GM19239 (cell line): ENCODE data around the gene AXL.

ENCODE experiments used
- DNase-seq: peaks from one replicate; pipeline ENCODE4 v3.0.0; 2011; ENCODE audit warnings: low spot score; ENCODE audit not compliant: insufficient read length
- FAIRE-seq: peaks from 2 replicates; lab custom pipeline; 2011; peaks lifted over from hg19 to GRCh38; lab: Jason Lieb, UNC

AXL gene

GRCh38 chr19:41304706-41305483 is 85.9 kb downstream of the AXL start:
- no peak for FAIRE-seq
- DNase-seq: no peak

- no peak for DNase-seq
- FAIRE-seq: no peak
These were observed 87.1 kb downstream of the AXL start for GRCh38 chr19:41305927-41306793.

GRCh38 chr19:41307090-41307875 is 88.3 kb downstream of the AXL start:
- FAIRE-seq (peak; percentile 70), DNase-seq (no peak)

GRCh38 chr19:41307954-41308449 is 89.0 kb downstream of the AXL start:
- FAIRE-seq (no peak), DNase-seq (no peak)

GRCh38 chr19:41308450-41309179 is 89.6 kb downstream of the AXL start:
- FAIRE-seq (peak; percentile 87), DNase-seq (peak; percentile 70)

GRCh38 chr19:41309180-41310032 is 90.4 kb downstream of the AXL start:
- peak; percentile 18 for FAIRE-seq
- no peak for DNase-seq

GRCh38 chr19:41310033-41310831 is 91.2 kb downstream of the AXL start, which contains the start of gene CCDC97:
TSS of gene CCDC97 (plus strand) at chr19:41310172. CDS start at chr19:41310311, 139 bp downstream.
- FAIRE-seq: peak; percentile 79
- peak; percentile 88 for DNase-seq

- no peak for FAIRE-seq
- DNase-seq: no peak
These were observed 92.0 kb downstream of the AXL start for GRCh38 chr19:41311072-41311471.
